H1 (cell line): ENCODE measurements around the gene E2F1. TPM values are rescaled to one million over a fixed set of nuclear protein-coding genes. Genes with fewer than 3 reads are reported as not detected.

Experiments
- CTCF ChIA-PET: fragments of 300-600 bp; sonication (Branson Sonifier 250); formaldehyde crosslinking; loops from one replicate; lab custom pipeline; 2021; ENCODE audit not compliant: partially characterized antibody; lab: Charles Lee
- POLR2A ChIA-PET: fragments of 300-600 bp; sonication (Branson Sonifier 250); formaldehyde crosslinking; loops from one replicate; lab custom pipeline; 2021; ENCODE audit warnings: inconsistent platforms; ENCODE audit not compliant: partially characterized antibody; lab: Charles Lee
- DNase-seq, 2 experiments: peaks; one replicate each; pipeline versions ENCODE4 v3.0.0 to v3.0.0-alpha.2; 2010 to 2022; ENCODE audit warnings: low spot score in 2 of 2, low read depth in 1 of 2, mixed read lengths in 1 of 2
- FAIRE-seq: peaks from 2 replicates; lab custom pipeline; 2011; peaks lifted over from hg19 to GRCh38; lab: Jason Lieb, UNC
- H2AFZ ChIP-seq: 2 replicates; pipeline ENCODE4 v1.8.1; 2012; ENCODE audit warnings: low read length, inconsistent platforms
- H2AK5ac ChIP-seq: 2 replicates; pipeline ENCODE4 v1.6.1; 2013; ENCODE audit warnings: low read depth, low read length
- H2BK120ac ChIP-seq: replicated peaks from 2 replicates; pipeline ENCODE3; 2013; ENCODE audit warnings: low read depth, low read length, inconsistent platforms
- H2BK12ac ChIP-seq: 2 replicates; pipeline ENCODE4 v1.6.1; 2013; ENCODE audit warnings: low read depth, low read length
- H2BK15ac ChIP-seq: 2 replicates; pipeline ENCODE4 v1.6.1; 2013; ENCODE audit warnings: low read length
- H2BK20ac ChIP-seq: 2 replicates; pipeline ENCODE4 v1.6.1; 2013; ENCODE audit warnings: low read length
- H2BK5ac ChIP-seq: 2 replicates; pipeline ENCODE4 v1.6.1; 2013; ENCODE audit warnings: low read depth, low read length
- H3K14ac ChIP-seq: 2 replicates; pipeline ENCODE4 v1.6.1; 2013; ENCODE audit warnings: inconsistent platforms; ENCODE audit not compliant: insufficient read length
- H3K18ac ChIP-seq: 2 replicates; pipeline ENCODE4 v1.6.1; 2013; ENCODE audit warnings: low read length; ENCODE audit errors: extremely low read depth
- H3K23ac ChIP-seq: 2 replicates; pipeline ENCODE4 v1.6.1; 2013; ENCODE audit warnings: inconsistent platforms; ENCODE audit not compliant: insufficient read length
- H3K23me2 ChIP-seq: 2 replicates; pipeline ENCODE4 v1.6.1; 2013; ENCODE audit warnings: low read depth, low read length
- H3K27ac ChIP-seq: 2 replicates; pipeline ENCODE4 v1.6.1; 2011; ENCODE audit warnings: low read depth, low read length, inconsistent platforms
- H3K27me3 ChIP-seq, 4 experiments: replicated peaks in 1 of 4; 1 replicate in 1 of 4; 2 replicates in 3 of 4; pipeline versions ENCODE4 v1.6.1 to v1.8.1; 2011 to 2013; ENCODE audit warnings: low read length in 3 of 4, mild to moderate bottlenecking in 3 of 4, inconsistent platforms in 2 of 4, mixed read lengths in 2 of 4, moderate library complexity in 1 of 4; ENCODE audit not compliant: control insufficient read depth in 3 of 4, insufficient read depth in 3 of 4; ENCODE audit errors: extremely low read depth in 1 of 4
- H3K36me3 ChIP-seq, 4 experiments: 2 replicates each; pipeline versions ENCODE4 v1.6.1 to v1.8.1; 2011 to 2013; ENCODE audit warnings: mild to moderate bottlenecking in 4 of 4, low read length in 3 of 4, moderate library complexity in 2 of 4, control low read depth in 1 of 4, inconsistent platforms in 1 of 4; ENCODE audit not compliant: insufficient read depth in 4 of 4, control insufficient read depth in 2 of 4
- H3K4ac ChIP-seq: replicated peaks from 2 replicates; pipeline ENCODE3; 2013; ENCODE audit warnings: low read length, low read depth, mixed read lengths, inconsistent platforms; ENCODE audit not compliant: insufficient read length
- H3K4me1 ChIP-seq, 4 experiments: replicated peaks in 1 of 4; 1 replicate in 1 of 4; 2 replicates in 3 of 4; pipeline versions ENCODE4 v1.6.1 to v1.8.1; 2011 to 2013; ENCODE audit warnings: low read length in 3 of 4, inconsistent platforms in 2 of 4, mixed read lengths in 1 of 4; ENCODE audit not compliant: insufficient read depth in 4 of 4, control insufficient read depth in 3 of 4
- H3K4me2 ChIP-seq, 2 experiments: 2 replicates each; pipeline versions ENCODE4 v1.6.1 to v1.8.1; 2011 to 2013; ENCODE audit warnings: low read depth in 2 of 2, low read length in 2 of 2, control low read depth in 1 of 2, inconsistent platforms in 1 of 2, mild to moderate bottlenecking in 1 of 2; ENCODE audit not compliant: insufficient read depth in 1 of 2
- H3K4me3 ChIP-seq, 4 experiments: fragments of 200-600, 300-600 bp in 1 of 4; sonication (generic), shearing (Covaris generic), sonication (Bioruptor Twin) in 1 of 4; 2 replicates each; pipeline versions ENCODE4 v1.5.1 to v1.8.1; 2011 to 2016; ENCODE audit warnings: low read length in 4 of 4, low read depth in 3 of 4, control low read depth in 2 of 4, inconsistent platforms in 2 of 4, mild to moderate bottlenecking in 2 of 4, mixed read lengths in 1 of 4, moderate library complexity in 1 of 4; ENCODE audit not compliant: insufficient read depth in 2 of 4; ENCODE audit errors: extremely low read depth in 1 of 4
- H3K56ac ChIP-seq: replicated peaks from 2 replicates; pipeline ENCODE3; 2013; ENCODE audit warnings: low read depth, mild to moderate bottlenecking, mixed read lengths, low read length, inconsistent platforms; ENCODE audit not compliant: insufficient read length
- H3K79me1 ChIP-seq: 2 replicates; pipeline ENCODE4 v1.6.1; 2013; ENCODE audit warnings: low read depth, low read length, control low read depth
- H3K79me2 ChIP-seq, 2 experiments: 2 replicates each; pipeline versions ENCODE4 v1.6.1 to v1.8.1; 2012 to 2013; ENCODE audit warnings: low read length in 2 of 2, mild to moderate bottlenecking in 2 of 2, inconsistent platforms in 1 of 2; ENCODE audit not compliant: insufficient read depth in 2 of 2, control insufficient read depth in 1 of 2
- H3K9ac ChIP-seq, 4 experiments: replicated peaks in 1 of 4; 1 replicate in 1 of 4; 2 replicates in 3 of 4; pipeline versions ENCODE4 v1.6.1 to v1.8.1; 2011 to 2013; ENCODE audit warnings: low read depth in 3 of 4, low read length in 3 of 4, control low read depth in 2 of 4, mild to moderate bottlenecking in 2 of 4, moderate library complexity in 2 of 4, inconsistent platforms in 1 of 4; ENCODE audit errors: extremely low read depth in 1 of 4
- H3K9me3 ChIP-seq, 2 experiments: 2 replicates each; pipeline versions ENCODE4 v1.6.1 to v1.8.1; 2012 to 2013; ENCODE audit warnings: mild to moderate bottlenecking in 2 of 2, moderate library complexity in 2 of 2, control low read depth in 1 of 2, inconsistent platforms in 1 of 2, low read depth in 1 of 2, low read length in 1 of 2, mixed read lengths in 1 of 2; ENCODE audit not compliant: insufficient read depth in 2 of 2
- H4K20me1 ChIP-seq, 2 experiments: replicated peaks in 1 of 2; 2 replicates each; pipeline versions ENCODE3 to v1.8.1; 2011 to 2013; ENCODE audit warnings: inconsistent platforms in 2 of 2, low read length in 2 of 2, mild to moderate bottlenecking in 1 of 2; ENCODE audit not compliant: insufficient read depth in 2 of 2, control insufficient read depth in 1 of 2
- H4K5ac ChIP-seq: 2 replicates; pipeline ENCODE4 v1.6.1; 2013; ENCODE audit warnings: low read length, low read depth, mixed read lengths, inconsistent platforms; ENCODE audit not compliant: insufficient read length
- H4K8ac ChIP-seq: 2 replicates; pipeline ENCODE4 v1.8.0; 2013; ENCODE audit warnings: mild to moderate bottlenecking, moderate library complexity, low read length, inconsistent platforms; ENCODE audit not compliant: insufficient read depth; ENCODE audit errors: extremely low read depth
- H4K91ac ChIP-seq: replicated peaks from 2 replicates; pipeline ENCODE3; 2013; ENCODE audit warnings: low read length, mixed read lengths, inconsistent platforms; ENCODE audit not compliant: insufficient read length
- CBX8 ChIP-seq: fragments of 300-800, 300-1000 bp; sonication (generic); IDR thresholded peaks from 2 replicates; pipeline ENCODE4 v1.7.1; 2016; ENCODE audit warnings: low read depth, low read length, borderline replicate concordance
- EZH2 ChIP-seq: fragments of 200-600 bp; sonication (generic); IDR thresholded peaks from 2 replicates; pipeline ENCODE4 v1.7.1; 2012; ENCODE audit warnings: low read depth, mild to moderate bottlenecking, moderate library complexity, low read length, inconsistent platforms; ENCODE audit not compliant: severe bottlenecking
- NANOG ChIP-seq: IDR thresholded peaks from 2 replicates; pipeline ENCODE4 v1.6.1; 2011; ENCODE audit warnings: low read length, low read depth, mild to moderate bottlenecking, inconsistent platforms; ENCODE audit not compliant: insufficient read depth, poor library complexity, severe bottlenecking
- SIRT6 ChIP-seq: IDR thresholded peaks from one replicate; pipeline ENCODE4 v1.7.1; 2012; ENCODE audit warnings: low read length, inconsistent platforms
- SRF ChIP-seq: IDR thresholded peaks from 2 replicates; pipeline ENCODE4 v1.6.1; 2011; ENCODE audit warnings: mild to moderate bottlenecking, low read depth, low read length, moderate library complexity
- WGBS, 2 experiments: shearing (Covaris generic) in 1 of 2; methylation state at CpG; one replicate each; pipeline versions ENCODE4 v1.1.6 to v1.1.7; 2013 to 2015; ENCODE audit warnings: low lambda C conversion rate in 2 of 2, mixed read lengths in 2 of 2, inconsistent platforms in 1 of 2, low coverage in 1 of 2, missing lambda C conversion rate in 1 of 2; ENCODE audit not compliant: insufficient replicate concordance in 2 of 2, insufficient coverage in 1 of 2, insufficient read length in 1 of 2; ENCODE audit errors: extremely low coverage in 1 of 2, missing lambda C conversion rate in 1 of 2; 5-methylcytosine and 5-hydroxymethylcytosine counted together
- long read RNA-seq, 2 experiments: library from RNA in 1 of 2; library from capped mRNA in 1 of 2; stranded (forward); transcript quantifications; one replicate each; pipeline ENCODE4 v2.0.0, GENCODE V29; 2021; ENCODE audit warnings: inconsistent platforms in 1 of 2
- polyA minus RNA-seq, 3 experiments: library from RNA; depleted of rRNA, polyadenylated mRNA; stranded (reverse); fragments of >200 nt; gene quantifications; 1 replicate in 2 of 3; 2 replicates in 1 of 3; pipeline ENCODE4 v1.2.3, GENCODE V29; 2011
- polyA plus RNA-seq, 7 experiments: library from polyadenylated mRNA; depleted of rRNA in 3 of 7; stranded (reverse) in 5 of 7; unstranded in 2 of 7; fragments of >200 nt in 5 of 7; fragments of 200-250 nt in 2 of 7; gene quantifications; 1 replicate in 5 of 7; 2 replicates in 1 of 7; 4 replicates in 1 of 7; pipeline versions ENCODE4 v1.2.1 to v1.2.3, GENCODE V29; 2011 to 2013; ENCODE audit warnings: missing spikeins in 2 of 7, mixed read lengths in 2 of 7
- total RNA-seq: library from RNA; stranded (reverse); fragmentation: NEBNext Ultra II Directional; extraction: Animal tissue kit (Norgen Biotek cat#: 25700); gene quantifications from 2 replicates; pipeline ENCODE4 v1.2.1, GENCODE V29; 2021

The E2F1 gene, protein sequence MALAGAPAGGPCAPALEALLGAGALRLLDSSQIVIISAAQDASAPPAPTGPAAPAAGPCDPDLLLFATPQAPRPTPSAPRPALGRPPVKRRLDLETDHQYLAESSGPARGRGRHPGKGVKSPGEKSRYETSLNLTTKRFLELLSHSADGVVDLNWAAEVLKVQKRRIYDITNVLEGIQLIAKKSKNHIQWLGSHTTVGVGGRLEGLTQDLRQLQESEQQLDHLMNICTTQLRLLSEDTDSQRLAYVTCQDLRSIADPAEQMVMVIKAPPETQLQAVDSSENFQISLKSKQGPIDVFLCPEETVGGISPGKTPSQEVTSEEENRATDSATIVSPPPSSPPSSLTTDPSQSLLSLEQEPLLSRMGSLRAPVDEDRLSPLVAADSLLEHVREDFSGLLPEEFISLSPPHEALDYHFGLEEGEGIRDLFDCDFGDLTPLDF
- 35.3 and 35.8 TPM in 2 replicates for total RNA-seq
- polyA plus RNA-seq (2011; rRNA removed) = 33.4 and 56.3 TPM in 2 replicates
- 44.6 TPM for polyA plus RNA-seq (2011; cell fraction: cytosol; rRNA removed)
- polyA plus RNA-seq (2011; cell fraction: nucleus; rRNA removed) = 121 TPM
- polyA plus RNA-seq (2012, experiment 1 of 2) = 32.0 to 45.5 TPM (median 42.4 TPM) in 4 replicates
- 36.8 TPM for polyA plus RNA-seq (2012, experiment 2 of 2)
- polyA plus RNA-seq (2013, experiment 1 of 2) = 25.5 TPM
- 23.3 TPM for polyA plus RNA-seq (2013, experiment 2 of 2)
- polyA minus RNA-seq (2011; rRNA and poly(A)+ RNA removed) = 21.5 and 26.8 TPM in 2 replicates
- 17.8 TPM for polyA minus RNA-seq (2011; cell fraction: cytosol; rRNA and poly(A)+ RNA removed)
- 22.2 TPM for polyA minus RNA-seq (2011; cell fraction: nucleus; rRNA and poly(A)+ RNA removed)
- long read RNA-seq, experiment 1, transcript E2F1-201 (7 exons, 2,503 nt) = major isoform, 8 of 24 reads
- long read RNA-seq, experiment 1, partial matches to known transcripts = 6 of 24 reads
- long read RNA-seq, experiment 1, other reads (novel, unspliced or antisense) = 10 of 24 reads
- long read RNA-seq, experiment 2, partial matches to known transcripts = 1 of 1 reads
- long read RNA-seq, experiment 2, other reads (novel, unspliced or antisense) = 0 of 1 reads

DNA sequence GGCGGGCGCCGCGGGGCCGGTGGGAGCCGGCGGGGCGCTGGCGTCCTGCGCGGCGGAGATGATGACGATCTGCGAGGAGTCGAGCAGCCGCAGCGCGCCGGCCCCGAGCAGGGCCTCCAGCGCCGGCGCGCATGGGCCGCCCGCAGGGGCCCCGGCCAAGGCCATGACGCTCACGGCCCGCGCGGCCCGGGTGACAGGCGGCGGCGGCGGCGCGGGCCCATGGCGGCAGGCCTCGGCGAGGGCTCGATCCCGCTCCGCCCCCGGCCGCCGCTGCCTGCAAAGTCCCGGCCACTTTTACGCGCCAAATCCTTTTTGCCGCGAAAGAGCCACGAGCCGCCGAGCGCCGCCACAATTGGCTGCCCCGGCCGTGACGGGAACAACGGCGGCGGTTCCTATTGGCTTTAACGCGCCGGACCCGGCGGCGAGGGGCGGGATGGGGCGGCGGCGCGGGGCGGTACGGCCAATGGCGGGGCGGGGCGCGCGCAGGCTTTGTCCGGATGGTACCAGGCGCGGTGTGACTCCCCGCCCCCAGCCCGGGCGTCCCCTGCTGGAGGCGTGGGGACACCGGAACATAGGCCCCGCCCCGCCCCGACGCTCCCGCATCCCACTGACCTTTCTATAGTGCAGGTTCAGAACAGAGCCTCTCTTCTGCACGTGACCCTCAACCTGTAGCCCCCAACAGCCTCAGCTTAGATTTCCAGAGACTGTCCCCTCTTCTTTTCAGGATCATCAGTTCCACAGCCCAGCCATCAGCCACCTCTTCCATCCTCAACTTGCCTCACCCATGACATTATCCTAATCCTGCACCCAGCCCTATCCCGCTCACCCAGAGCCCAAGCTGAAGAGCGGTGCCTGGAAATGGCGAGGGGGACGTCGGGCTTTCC lies at the start of gene E2F1:
Gene E2F1 (minus strand): TSS at position 286 of the 884 bp plus-strand sequence. CDS start 121 bp downstream, at position 165.
- peak within 1 kb of the TSS; percentile 54; the same call in 1 of the 2 replicates for H2AK5ac ChIP-seq
- H3K23ac ChIP-seq = no peak within 1 kb of the TSS
- H3K4me1 ChIP-seq = peaks cover 4 to 25% (median 15%) of the 10 kb centered on the region in 4 experiments
- peaks cover 0 to 4% (median 0%) of the 10 kb centered on the region in 4 experiments; a peak in 1 of 8 replicates for H3K36me3 ChIP-seq
- H2BK12ac ChIP-seq = peak within 1 kb of the TSS; percentile 22; the same call in 1 of the 2 replicates
- peak within 1 kb of the TSS; percentile 81 to 100 (median 86) for H3K9ac ChIP-seq
- no peak within 1 kb of the TSS; the same call in 1 of the 2 replicates for H3K18ac ChIP-seq
- CTCF ChIA-PET = interaction anchor here (0.6 to 2.7 kb wide), 4 partner anchors 13 to 248 kb away, joined by 4 to 17 read pairs (median 5); partner anchors contain the start of gene ACTL10
- H2BK120ac ChIP-seq = no peak within 1 kb of the TSS
- H3K4me2 ChIP-seq = peak within 1 kb of the TSS; percentile 90 to 91
- H3K27me3 ChIP-seq = peaks cover 0 to 9% (median 2%) of the 10 kb centered on the region in 4 experiments; a peak in 4 of 7 replicates
- H3K23me2 ChIP-seq = peaks cover 9% of the 10 kb centered on the region
- no peak within 1 kb of the TSS for H3K14ac ChIP-seq
- H3K27ac ChIP-seq = peak within 1 kb of the TSS; percentile 64
- peak within 1 kb of the TSS; percentile 44 for H4K91ac ChIP-seq
- H4K20me1 ChIP-seq = peaks cover 11 to 24% of the 10 kb centered on the region in 2 experiments
- WGBS, 2 experiments = 7% methylated on average over 31 of the region's 101 CpGs; no CpG with 5 or more reads in 1 of the 2 experiments
- peak within 1 kb of the TSS; percentile 55 for H3K4ac ChIP-seq
- DNase-seq (peak in 1 of 2 experiments; percentile 97), FAIRE-seq (no peak)
- H3K79me1 ChIP-seq = peaks cover 19% of the 10 kb centered on the region
- H3K9me3 ChIP-seq = no peaks in the 10 kb centered on the region
- peak within 1 kb of the TSS; percentile 51 for H3K56ac ChIP-seq
- peak within 1 kb of the TSS; percentile 55; the same call in 1 of the 2 replicates for H2BK5ac ChIP-seq
- peaks cover 0 to 42% of the 10 kb centered on the region in 2 experiments; a peak in 3 of 4 replicates for H3K79me2 ChIP-seq
- H2BK20ac ChIP-seq = no peak within 1 kb of the TSS
- H2AFZ ChIP-seq = peak within 1 kb of the TSS; percentile 95
- H4K5ac ChIP-seq = no peak within 1 kb of the TSS
- peak within 1 kb of the TSS; percentile 75; the same call in 1 of the 2 replicates for H2BK15ac ChIP-seq
- peak within 1 kb of the TSS; percentile 91; the same call in 1 of the 2 replicates for H4K8ac ChIP-seq
- POLR2A ChIA-PET = interaction anchor here (0.7 to 14.0 kb wide), 15 partner anchors 8 to 46 kb away, joined by 3 to 245 read pairs (median 5); partner anchors contain the start of genes ACTL10, C20orf144, NECAB3 and PXMP4
- peak within 1 kb of the TSS; percentile 86 to 97 (median 94) for H3K4me3 ChIP-seq
- no peak for TF ChIP-seq CBX8
- TF ChIP-seq SIRT6 = no peak
- TF ChIP-seq SRF = no peak
- no peak for TF ChIP-seq NANOG
- no peak for TF ChIP-seq EZH2
